HEK293 (cell line): ENCODE data around the gene FBXW10.
"Not testable (repeated sequence)": the region's sequence is repeated elsewhere in the genome, so short reads cannot be mapped to it uniquely, and the experiment has no call there.

ENCODE experiments used
- CTCF ChIA-PET: fragments of 350-600 bp; formaldehyde crosslinking; extraction: SDS; loops from one replicate; lab custom pipeline; 2021; ENCODE audit warnings: antibody characterized with exemption; lab: Yijun Ruan, JAX
- POLR2A ChIA-PET: fragments of 300-600 bp; formaldehyde crosslinking; extraction: SDS; loops from one replicate; lab custom pipeline; 2020; ENCODE audit warnings: antibody characterized with exemption, inconsistent platforms; lab: Yijun Ruan, JAX
- H3K27ac ChIP-seq: fragments of 200-500 bp; sonication (Bioruptor generic); 2 replicates; pipeline ENCODE4 v1.5.1; 2014; ENCODE audit warnings: low read depth, low read length, control low read depth, inconsistent platforms; ENCODE audit errors: extremely low read depth
- H3K36me3 ChIP-seq, 2 experiments: fragments of 200-500 bp in 1 of 2; sonication (Bioruptor generic) in 1 of 2; 1 replicate in 1 of 2; 2 replicates in 1 of 2; pipeline ENCODE4 v1.5.1; 2014 to 2017; ENCODE audit warnings: inconsistent platforms in 2 of 2, low read length in 2 of 2; ENCODE audit not compliant: control insufficient read depth in 2 of 2, insufficient read depth in 1 of 2
- H3K4me1 ChIP-seq: fragments of 200-500 bp; sonication (Bioruptor generic); 2 replicates; pipeline ENCODE4 v1.5.1; 2014; ENCODE audit warnings: mild to moderate bottlenecking, low read length, inconsistent platforms; ENCODE audit not compliant: control insufficient read depth, insufficient read depth
- H3K4me3 ChIP-seq: 2 replicates; pipeline ENCODE4 v1.5.1; 2011; ENCODE audit warnings: low read depth, mild to moderate bottlenecking, control low read depth, low read length, moderate library complexity
- H3K9me3 ChIP-seq: fragments of 200-500 bp; sonication (Bioruptor generic); 2 replicates; pipeline ENCODE4 v1.5.1; 2014; ENCODE audit warnings: low read depth, low read length, inconsistent platforms; ENCODE audit not compliant: control insufficient read depth, insufficient read depth
- BCL11B ChIP-seq: fragments of 450-650 bp; formaldehyde crosslinking; IDR thresholded peaks from 2 replicates; pipeline ENCODE4 v1.5.1; 2016; ENCODE audit warnings: low read depth, missing biosample characterization, missing genetic modification characterization
- KLF1 ChIP-seq: fragments of 450-650 bp; formaldehyde crosslinking; IDR thresholded peaks from 2 replicates; pipeline ENCODE4 v1.5.1; 2016; ENCODE audit warnings: missing biosample characterization, missing genetic modification characterization
- PRDM10 ChIP-seq: fragments of 450-650 bp; formaldehyde crosslinking; IDR thresholded peaks from 2 replicates; pipeline ENCODE4 v1.5.1; 2016; ENCODE audit warnings: missing biosample characterization, missing genetic modification characterization
- YY1 ChIP-seq: fragments of 450-650 bp; formaldehyde crosslinking; IDR thresholded peaks from 2 replicates; pipeline ENCODE4 v1.5.1; 2018; ENCODE audit warnings: missing biosample characterization, missing genetic modification characterization
- ZBTB20 ChIP-seq: fragments of 450-650 bp; formaldehyde crosslinking; IDR thresholded peaks from 2 replicates; pipeline ENCODE4 v1.5.1; 2016; ENCODE audit warnings: missing biosample characterization, missing genetic modification characterization
- ZBTB21 ChIP-seq: fragments of 450-650 bp; formaldehyde crosslinking; IDR thresholded peaks from 2 replicates; pipeline ENCODE4 v1.5.1; 2017; ENCODE audit warnings: missing biosample characterization, missing genetic modification characterization
- ZFP3 ChIP-seq: fragments of 450-650 bp; formaldehyde crosslinking; IDR thresholded peaks from 2 replicates; pipeline ENCODE4 v1.5.1; 2016; ENCODE audit warnings: low read depth, missing biosample characterization, missing genetic modification characterization
- ZFP37 ChIP-seq: fragments of 450-650 bp; formaldehyde crosslinking; IDR thresholded peaks from 2 replicates; pipeline ENCODE4 v1.5.1; 2016; ENCODE audit warnings: missing biosample characterization, missing genetic modification characterization
- ZNF10 ChIP-seq: fragments of 450-650 bp; formaldehyde crosslinking; IDR thresholded peaks from 2 replicates; pipeline ENCODE4 v1.5.1; 2017; ENCODE audit warnings: missing biosample characterization, missing genetic modification characterization
- ZNF146 ChIP-seq: fragments of 450-650 bp; formaldehyde crosslinking; IDR thresholded peaks from 2 replicates; pipeline ENCODE4 v1.5.1; 2016; ENCODE audit warnings: missing biosample characterization, missing genetic modification characterization
- ZNF169 ChIP-seq: fragments of 450-650 bp; formaldehyde crosslinking; IDR thresholded peaks from 2 replicates; pipeline ENCODE4 v1.5.1; 2016; ENCODE audit warnings: missing biosample characterization, missing genetic modification characterization
- ZNF274 ChIP-seq, 2 experiments: fragments of 200-500 bp in 1 of 2; fragments of 450-650 bp in 1 of 2; sonication (Bioruptor generic) in 1 of 2; formaldehyde crosslinking in 1 of 2; IDR thresholded peaks; 2 replicates each; pipeline versions ENCODE4 v1.5.1 to v1.6.1; 2014 to 2016; ENCODE audit warnings: borderline replicate concordance in 1 of 2, inconsistent platforms in 1 of 2, low read length in 1 of 2, missing biosample characterization in 1 of 2, missing genetic modification characterization in 1 of 2
- ZNF324 ChIP-seq: fragments of 450-650 bp; formaldehyde crosslinking; IDR thresholded peaks from 2 replicates; pipeline ENCODE4 v1.5.1; 2016; ENCODE audit warnings: missing biosample characterization, missing genetic modification characterization
- ZNF585B ChIP-seq: fragments of 450-650 bp; formaldehyde crosslinking; IDR thresholded peaks from 2 replicates; pipeline ENCODE4 v1.5.1; 2016; ENCODE audit warnings: missing biosample characterization, missing genetic modification characterization
- ZNF610 ChIP-seq: fragments of 450-650 bp; formaldehyde crosslinking; IDR thresholded peaks from 2 replicates; pipeline ENCODE4 v1.5.1; 2016; ENCODE audit warnings: missing biosample characterization, missing genetic modification characterization, borderline replicate concordance
- ZNF624 ChIP-seq: fragments of 450-650 bp; formaldehyde crosslinking; IDR thresholded peaks from 2 replicates; pipeline ENCODE4 v1.5.1; 2017; ENCODE audit warnings: missing biosample characterization, missing genetic modification characterization
- ZNF660 ChIP-seq: fragments of 450-650 bp; IDR thresholded peaks from 2 replicates; pipeline ENCODE4 v1.5.1; 2018; ENCODE audit warnings: missing biosample characterization, mild to moderate bottlenecking, missing genetic modification characterization
- ZSCAN30 ChIP-seq: fragments of 450-650 bp; IDR thresholded peaks from 2 replicates; pipeline ENCODE4 v1.5.1; 2018; ENCODE audit warnings: missing biosample characterization, mild to moderate bottlenecking, missing genetic modification characterization, moderate library complexity
- TF ChIP-seq, protein P1 (sequence below): fragments of 450-650 bp; formaldehyde crosslinking; IDR thresholded peaks from 2 replicates; pipeline ENCODE4 v1.5.1; 2016; ENCODE audit warnings: missing biosample characterization, missing genetic modification characterization
- TF ChIP-seq, protein P2 (sequence below): fragments of 450-650 bp; formaldehyde crosslinking; IDR thresholded peaks from 2 replicates; pipeline ENCODE4 v1.5.1; 2016; ENCODE audit warnings: missing biosample characterization, missing genetic modification characterization

FBXW10 gene

GRCh38 chr17:18770572-18770971, 26.7 kb downstream of the FBXW10 start:
- H3K4me1 ChIP-seq, POLR2A ChIA-PET, H3K4me3 ChIP-seq, H3K27ac ChIP-seq, H3K9me3 ChIP-seq, H3K36me3 ChIP-seq: not testable (repeated sequence)
- CTCF ChIA-PET, result interaction anchor here (1.0 kb wide), 1 partner anchor 145 kb away, joined by 3 read pairs; no protein-coding TSS in a partner anchor

- POLR2A ChIA-PET, H3K4me1 ChIP-seq, H3K36me3 ChIP-seq, H3K9me3 ChIP-seq, H3K4me3 ChIP-seq, H3K27ac ChIP-seq: not testable (repeated sequence)
- CTCF ChIA-PET, result interaction anchor here (1.0 kb wide), 1 partner anchor 145 kb away, joined by 3 read pairs; no protein-coding TSS in a partner anchor
These were observed 27.2 kb downstream of the FBXW10 start for GRCh38 chr17:18771066-18771465.

DNA sequence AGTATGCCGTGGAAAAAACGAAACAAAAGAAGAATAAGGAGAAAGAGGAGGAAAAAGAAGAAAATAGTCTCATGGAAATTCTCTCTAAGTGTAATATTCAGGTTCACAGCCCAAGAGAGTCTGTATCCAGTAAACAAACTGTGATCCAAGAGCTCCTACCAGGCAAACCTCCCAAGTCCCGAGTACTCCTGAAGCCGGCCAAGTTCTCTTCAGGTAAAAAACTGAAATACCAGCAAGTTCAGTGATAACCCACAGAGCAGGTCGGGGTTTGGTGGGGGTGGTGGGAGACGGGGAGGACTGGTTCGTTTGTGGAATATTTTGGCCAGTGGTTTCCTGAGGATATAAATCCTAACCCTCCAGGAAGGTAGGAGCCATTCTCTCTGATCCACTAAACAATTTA, 28.6 kb downstream of the FBXW10 start:
- no peaks in the 10 kb centered on the region for H3K9me3 ChIP-seq
- no peak for TF ChIP-seq ZFP37
- TF ChIP-seq ZNF169 (tag by site-specific recombination), result no peak
- no peak for TF ChIP-seq ZNF274 (IDR thresholded peaks at IDR 0.05; ENCODE audit: low read length)
- no peak for TF ChIP-seq ZNF274 (tag by site-specific recombination; IDR thresholded peaks at IDR 0.05; ENCODE audit: borderline replicate concordance)
- TF ChIP-seq ZNF585B, result no peak
- no peak for TF ChIP-seq ZNF10 (tag by site-specific recombination)
- TF ChIP-seq ZFP3 (tag by site-specific recombination), result no peak
- TF ChIP-seq ZNF624 (tag by site-specific recombination), result no peak
- H3K4me3 ChIP-seq, result no peak overlapping the region
- POLR2A ChIA-PET, result interaction anchor here (0.5 kb wide), 1 partner anchor 86 kb away, joined by 5 read pairs; no protein-coding TSS in a partner anchor
- CTCF ChIA-PET, result no interaction called here
- H3K4me1 ChIP-seq, result no peaks in the 10 kb centered on the region
- H3K36me3 ChIP-seq, result no peaks in the 10 kb centered on the region
- no peak overlapping the region for H3K27ac ChIP-seq

GRCh38 chr17:18780991-18781718, 37.3 kb downstream of the FBXW10 start, which contains the start of gene TVP23B:
TVP23B (plus strand) TSS chr17:18781183; CDS start chr17:18781294, 111 bp downstream.
- H3K36me3 ChIP-seq, H3K9me3 ChIP-seq, CTCF ChIA-PET, POLR2A ChIA-PET, H3K4me1 ChIP-seq: not testable (repeated sequence)
- Histone ChIP-seq H3K27ac (peak within 1 kb of the TSS; percentile 60), H3K4me3 (peak within 1 kb of the TSS; percentile 51)
- TF ChIP-seq KLF1, result peak; percentile 29; the same call in 1 of the 2 replicates
- TF ChIP-seq YY1 (tag by site-specific recombination), result peak; percentile 90
- TF ChIP-seq ZNF10 (tag by site-specific recombination), result peak; percentile 91
- peak; percentile 93 for TF ChIP-seq ZSCAN30 (tag by site-specific recombination)
- TF ChIP-seq BCL11B (tag by site-specific recombination), result 0 out of 2 replicates have a peak, but pooled peaks have one; percentile 31
- TF ChIP-seq, protein P1, sequence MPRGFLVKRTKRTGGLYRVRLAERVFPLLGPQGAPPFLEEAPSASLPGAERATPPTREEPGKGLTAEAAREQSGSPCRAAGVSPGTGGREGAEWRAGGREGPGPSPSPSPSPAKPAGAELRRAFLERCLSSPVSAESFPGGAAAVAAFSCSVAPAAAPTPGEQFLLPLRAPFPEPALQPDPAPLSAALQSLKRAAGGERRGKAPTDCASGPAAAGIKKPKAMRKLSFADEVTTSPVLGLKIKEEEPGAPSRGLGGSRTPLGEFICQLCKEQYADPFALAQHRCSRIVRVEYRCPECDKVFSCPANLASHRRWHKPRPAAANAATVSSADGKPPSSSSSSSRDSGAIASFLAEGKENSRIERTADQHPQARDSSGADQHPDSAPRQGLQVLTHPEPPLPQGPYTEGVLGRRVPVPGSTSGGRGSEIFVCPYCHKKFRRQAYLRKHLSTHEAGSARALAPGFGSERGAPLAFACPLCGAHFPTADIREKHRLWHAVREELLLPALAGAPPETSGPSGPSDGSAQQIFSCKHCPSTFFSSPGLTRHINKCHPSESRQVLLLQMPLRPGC (tag by site-specific recombination), result peak; percentile 63; the same call in 1 of the 2 replicates
- TF ChIP-seq ZBTB21, result peak; percentile 51; the same call in 1 of the 2 replicates
- TF ChIP-seq ZNF324 (tag by site-specific recombination), result peak; percentile 68
- TF ChIP-seq ZNF660 (tag by site-specific recombination), result peak; percentile 97
- peak; percentile 59 for TF ChIP-seq ZNF610 (tag by site-specific recombination)
- TF ChIP-seq PRDM10 (tag by site-specific recombination), result 0 out of 2 replicates have a peak, but pooled peaks have one; percentile 45
- TF ChIP-seq ZBTB20 (tag by site-specific recombination), result peak; percentile 27; the same call in 1 of the 2 replicates
- TF ChIP-seq ZNF146 (tag by site-specific recombination), result peak; percentile 54
- TF ChIP-seq, protein P2, sequence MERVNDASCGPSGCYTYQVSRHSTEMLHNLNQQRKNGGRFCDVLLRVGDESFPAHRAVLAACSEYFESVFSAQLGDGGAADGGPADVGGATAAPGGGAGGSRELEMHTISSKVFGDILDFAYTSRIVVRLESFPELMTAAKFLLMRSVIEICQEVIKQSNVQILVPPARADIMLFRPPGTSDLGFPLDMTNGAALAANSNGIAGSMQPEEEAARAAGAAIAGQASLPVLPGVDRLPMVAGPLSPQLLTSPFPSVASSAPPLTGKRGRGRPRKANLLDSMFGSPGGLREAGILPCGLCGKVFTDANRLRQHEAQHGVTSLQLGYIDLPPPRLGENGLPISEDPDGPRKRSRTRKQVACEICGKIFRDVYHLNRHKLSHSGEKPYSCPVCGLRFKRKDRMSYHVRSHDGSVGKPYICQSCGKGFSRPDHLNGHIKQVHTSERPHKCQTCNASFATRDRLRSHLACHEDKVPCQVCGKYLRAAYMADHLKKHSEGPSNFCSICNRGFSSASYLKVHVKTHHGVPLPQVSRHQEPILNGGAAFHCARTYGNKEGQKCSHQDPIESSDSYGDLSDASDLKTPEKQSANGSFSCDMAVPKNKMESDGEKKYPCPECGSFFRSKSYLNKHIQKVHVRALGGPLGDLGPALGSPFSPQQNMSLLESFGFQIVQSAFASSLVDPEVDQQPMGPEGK (tag by site-specific recombination), result peak; percentile 66
